Activated T-cell treated with anti-CD3 and anti-CD28 coated beads for 48 hours (primary cell): Measurements from ENCODE around the gene BDH1.
A peak's percentile ranks its signal among the peaks of the same experiment; 100 is the strongest.
"Not testable (repeated sequence)": the region's sequence is repeated elsewhere in the genome, so short reads cannot be mapped to it uniquely, and the experiment has no call there.

Experiments used
- DNase-seq: peaks from one replicate; pipeline ENCODE4 v3.0.0-alpha.2; 2020; ENCODE audit warnings: low read depth

BDH1 gene

DNA sequence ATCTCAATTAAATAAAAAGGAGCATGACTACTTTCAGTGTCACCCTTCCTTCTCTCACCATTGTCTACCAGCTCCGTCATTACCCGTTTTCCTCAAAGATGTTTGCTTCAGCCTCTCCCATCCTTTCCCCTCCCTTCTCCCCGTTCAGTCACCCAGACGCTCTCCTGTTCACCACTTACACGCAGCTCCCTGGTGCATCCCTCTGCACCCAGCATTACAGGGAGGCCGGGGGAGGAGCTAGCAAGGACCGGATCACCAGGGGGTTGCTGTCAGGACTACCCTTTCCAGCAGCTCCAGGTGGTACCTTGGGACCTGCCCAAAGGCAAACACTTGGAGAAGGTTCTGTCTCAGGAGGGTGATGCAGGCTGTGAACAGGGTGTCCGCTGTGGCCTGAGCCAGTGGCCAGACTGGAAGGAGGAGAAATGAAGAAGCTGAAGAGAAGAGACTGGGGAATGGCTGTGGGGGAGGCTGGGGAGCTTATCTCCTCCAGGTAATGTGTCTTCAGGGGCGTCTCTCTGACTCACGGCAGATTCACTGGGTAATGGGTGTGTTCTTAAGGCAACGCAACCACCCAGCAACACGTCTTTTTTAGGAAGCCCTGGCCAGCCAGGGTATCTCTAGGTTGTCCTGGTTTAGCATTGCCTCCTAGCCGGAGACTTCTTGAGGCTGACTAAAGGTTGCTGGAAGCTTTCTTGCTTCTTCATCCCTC is 21.8 kb upstream of the BDH1 start:
- no peak for DNase-seq

DNA sequence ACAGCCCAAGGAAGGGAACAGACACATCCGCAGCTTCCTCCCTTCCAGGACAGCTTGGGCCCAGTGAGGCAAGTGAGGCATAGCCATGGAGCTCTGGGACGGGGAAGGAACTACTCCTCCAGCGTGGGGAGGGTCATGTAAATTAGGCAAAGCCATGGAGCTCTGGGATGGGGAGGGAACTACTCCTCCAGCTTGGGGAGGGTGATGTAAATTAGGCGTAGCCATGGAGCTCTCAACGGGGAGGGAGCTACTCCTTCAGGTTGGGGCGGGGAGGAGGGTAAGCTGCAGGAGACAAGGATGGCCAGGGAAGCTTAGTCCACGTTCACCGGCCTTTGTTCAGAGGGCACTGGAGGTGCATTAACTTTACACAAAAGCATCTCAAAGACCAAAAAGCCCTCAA is 21.1 kb upstream of the BDH1 start:
- DNase-seq, result no peak

DNA sequence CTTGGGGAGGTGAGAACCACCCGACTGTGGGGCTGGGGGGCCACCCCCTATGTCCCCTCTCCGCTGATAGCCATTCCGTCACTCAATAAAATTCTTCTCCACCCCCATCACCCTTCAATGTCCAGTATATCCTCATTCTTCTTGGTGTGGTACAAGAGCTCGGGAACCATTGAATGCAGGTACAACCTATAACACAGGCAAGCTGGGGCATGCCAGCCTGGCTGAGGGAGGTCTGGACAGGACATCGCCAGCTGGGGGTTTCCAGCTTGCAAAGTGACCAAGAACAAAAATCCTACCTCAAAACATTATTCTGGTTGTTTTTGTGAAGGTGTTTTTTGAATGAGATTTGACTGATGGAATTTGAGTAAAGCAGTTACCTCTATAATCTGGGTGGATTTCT is 19.6 kb upstream of the BDH1 start:
- DNase-seq, result no peak

DNA sequence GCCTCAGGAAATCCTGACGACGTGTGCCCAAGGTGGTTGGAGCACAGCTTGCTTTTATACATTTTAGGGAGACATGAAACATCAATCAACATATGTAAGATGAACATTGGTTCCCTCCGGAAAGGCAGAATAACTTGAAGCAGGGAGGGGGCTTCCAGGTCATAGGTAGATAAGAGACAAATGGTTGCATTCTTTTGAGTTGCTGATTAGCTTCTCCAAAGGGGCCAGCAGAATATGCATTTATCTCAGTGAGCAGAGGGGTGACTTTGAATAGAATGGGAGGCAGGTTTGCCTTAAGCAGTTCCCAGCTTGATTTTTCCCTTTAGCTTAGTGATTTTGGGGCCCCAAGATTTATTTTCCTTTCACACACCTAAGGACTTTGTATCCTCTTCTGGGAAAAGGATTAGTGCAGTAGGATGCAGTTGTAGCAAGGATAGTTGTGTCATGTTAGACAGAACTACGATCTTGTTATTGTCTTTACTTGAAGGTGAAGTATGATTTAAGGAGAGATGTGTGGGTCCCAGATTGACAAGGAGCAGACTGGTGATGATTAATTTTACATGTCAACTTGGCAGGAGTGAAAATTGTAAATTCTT is 18.7 kb upstream of the BDH1 start:
- not testable (repeated sequence) for DNase-seq

DNA sequence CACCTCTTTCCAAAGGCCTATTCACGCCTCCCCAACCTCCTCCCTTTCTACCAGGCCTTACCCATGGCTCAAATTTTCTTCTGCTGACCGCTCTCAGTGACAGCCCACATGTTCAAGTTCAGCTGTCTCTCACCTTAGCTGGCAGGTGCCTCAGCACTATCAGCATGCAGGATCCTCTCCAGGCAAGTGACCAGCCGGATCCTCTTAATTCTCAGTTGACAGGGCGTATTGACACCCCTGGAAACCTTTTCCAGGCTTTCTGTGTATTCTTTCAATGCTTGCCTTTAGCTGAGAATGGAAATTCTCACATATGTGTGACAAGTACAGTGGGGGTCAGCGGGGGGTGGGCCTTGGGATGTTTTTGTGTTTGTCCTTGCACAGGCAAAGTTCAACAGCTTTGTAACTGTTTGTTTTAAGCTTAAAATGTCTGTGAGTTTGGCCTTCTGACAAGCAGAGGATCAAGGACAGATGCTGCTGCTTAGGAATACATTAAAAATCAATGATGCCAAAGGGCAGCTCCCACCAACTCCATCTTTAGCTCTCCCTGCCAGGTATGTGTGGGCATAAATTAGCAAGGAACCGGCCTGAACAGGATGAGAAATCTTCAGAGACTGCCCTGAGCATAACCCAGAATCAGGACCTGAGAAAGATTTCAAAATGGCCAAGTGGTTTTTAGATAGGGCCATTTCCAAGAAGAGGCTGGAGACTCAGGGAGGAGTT is 17.4 kb upstream of the BDH1 start:
- DNase-seq, result no peak

DNA sequence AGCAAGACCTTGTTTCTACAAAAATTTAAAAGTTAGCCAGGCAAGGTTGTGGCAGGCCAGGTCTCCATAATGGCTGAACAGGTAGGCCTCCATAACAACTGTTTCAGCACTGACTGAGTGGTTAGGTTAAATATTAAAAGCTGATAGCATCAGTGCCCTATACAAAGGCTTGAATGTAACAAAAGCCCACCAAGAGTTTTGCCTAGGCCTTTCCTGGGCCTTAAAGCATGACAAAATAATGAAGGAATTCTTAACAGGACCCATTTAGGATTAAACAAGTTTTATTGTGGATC is 16.1 kb upstream of the BDH1 start:
- DNase-seq, result not testable (repeated sequence)

- DNase-seq, result not testable (repeated sequence)
These were observed 15.5 kb upstream of the BDH1 start for GRCh38 chr3:197571074-197571879.

- not testable (repeated sequence) for DNase-seq
These were observed 13.7 kb upstream of the BDH1 start for GRCh38 chr3:197569433-197569832.

DNA sequence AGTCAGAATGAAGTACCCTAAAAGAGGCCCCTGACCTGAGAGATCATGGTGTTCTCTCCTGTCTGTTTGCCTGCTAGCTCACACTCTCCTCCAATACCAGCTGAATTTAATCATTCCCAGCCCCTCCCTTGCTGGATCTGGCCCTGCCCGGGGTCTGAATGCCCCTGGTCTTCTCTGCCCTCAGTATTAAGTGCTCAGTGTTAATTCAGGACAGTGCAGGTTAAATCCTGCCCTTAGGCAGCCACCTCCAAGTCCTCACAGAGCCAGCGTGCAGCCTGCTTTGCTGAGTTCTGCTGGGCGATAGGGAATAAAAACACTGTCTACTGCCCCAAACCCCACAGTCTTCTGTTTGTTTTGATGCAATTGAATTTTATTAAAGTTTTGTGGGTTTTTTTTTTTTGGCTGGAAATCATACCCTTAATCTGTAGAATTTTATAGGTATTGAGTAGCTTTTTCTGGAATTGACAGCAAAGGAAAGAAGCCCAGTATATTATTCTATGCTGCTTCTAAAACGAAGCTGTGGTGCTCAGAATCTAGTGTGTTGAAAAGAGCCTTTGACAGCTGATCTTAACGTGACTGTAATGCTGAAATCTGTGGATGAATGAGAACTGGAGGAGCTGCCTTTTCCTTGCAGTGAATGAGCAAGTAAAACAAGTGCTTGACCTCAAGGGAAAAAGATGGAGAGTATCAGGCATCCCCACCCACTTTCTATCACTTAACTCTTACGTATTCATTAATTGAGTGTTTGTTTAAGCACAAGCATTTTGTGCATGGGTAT is 12.3 kb upstream of the BDH1 start:
- no peak for DNase-seq

DNA sequence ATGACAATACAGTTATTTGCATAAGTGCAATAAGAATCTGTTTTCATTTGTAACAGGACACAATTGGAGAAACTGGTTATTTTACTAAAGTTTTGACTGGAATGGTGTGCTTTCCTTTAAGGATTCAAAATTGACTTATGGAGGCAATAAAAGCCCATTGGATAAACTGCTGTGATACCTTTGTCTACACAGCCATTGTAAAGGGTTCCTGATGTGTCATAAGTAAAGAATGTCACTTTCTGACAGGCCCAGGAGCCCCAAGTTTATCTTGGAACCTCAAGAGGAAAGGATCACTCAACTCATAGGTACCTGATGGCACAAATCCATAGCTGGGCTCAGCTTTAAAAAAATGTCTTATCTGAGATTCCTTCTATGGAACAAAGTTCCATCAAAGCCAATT is 10.4 kb upstream of the BDH1 start:
- DNase-seq, result not testable (repeated sequence)

DNA sequence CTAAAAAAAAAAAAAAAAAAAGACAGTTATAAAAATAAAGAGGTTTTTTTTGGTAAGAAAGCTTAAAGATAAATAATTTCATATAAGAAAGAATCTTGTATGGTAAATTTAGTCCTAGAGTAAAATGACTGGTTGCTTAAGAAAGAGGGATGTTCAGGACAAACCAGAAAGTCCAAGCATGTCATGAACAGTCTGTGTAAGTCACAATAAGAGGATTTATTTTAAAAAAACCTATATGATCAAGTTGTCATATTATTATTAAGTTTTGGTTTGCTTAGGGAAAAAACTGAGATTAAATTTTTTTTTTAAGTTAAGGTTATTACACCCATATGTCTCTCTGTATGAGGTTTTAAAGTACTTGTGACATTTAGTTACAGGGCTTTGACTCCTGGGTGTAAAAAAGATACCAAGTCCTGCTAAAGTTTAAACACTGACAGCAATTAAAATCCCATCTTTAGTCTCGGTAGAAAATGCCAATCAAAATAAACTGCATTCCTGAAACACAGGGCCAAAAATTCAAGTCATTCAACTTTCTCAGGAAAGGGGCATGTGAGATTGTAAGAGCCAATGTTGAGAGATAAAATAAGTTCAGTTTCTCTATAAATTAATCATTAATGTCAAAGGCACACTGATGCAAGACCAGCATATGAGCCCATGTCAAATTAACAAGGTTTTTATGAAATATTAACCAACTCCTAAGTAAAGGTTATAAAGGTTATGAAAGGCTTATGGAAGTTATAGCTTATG is 8.5 kb upstream of the BDH1 start:
- no peak for DNase-seq

DNA sequence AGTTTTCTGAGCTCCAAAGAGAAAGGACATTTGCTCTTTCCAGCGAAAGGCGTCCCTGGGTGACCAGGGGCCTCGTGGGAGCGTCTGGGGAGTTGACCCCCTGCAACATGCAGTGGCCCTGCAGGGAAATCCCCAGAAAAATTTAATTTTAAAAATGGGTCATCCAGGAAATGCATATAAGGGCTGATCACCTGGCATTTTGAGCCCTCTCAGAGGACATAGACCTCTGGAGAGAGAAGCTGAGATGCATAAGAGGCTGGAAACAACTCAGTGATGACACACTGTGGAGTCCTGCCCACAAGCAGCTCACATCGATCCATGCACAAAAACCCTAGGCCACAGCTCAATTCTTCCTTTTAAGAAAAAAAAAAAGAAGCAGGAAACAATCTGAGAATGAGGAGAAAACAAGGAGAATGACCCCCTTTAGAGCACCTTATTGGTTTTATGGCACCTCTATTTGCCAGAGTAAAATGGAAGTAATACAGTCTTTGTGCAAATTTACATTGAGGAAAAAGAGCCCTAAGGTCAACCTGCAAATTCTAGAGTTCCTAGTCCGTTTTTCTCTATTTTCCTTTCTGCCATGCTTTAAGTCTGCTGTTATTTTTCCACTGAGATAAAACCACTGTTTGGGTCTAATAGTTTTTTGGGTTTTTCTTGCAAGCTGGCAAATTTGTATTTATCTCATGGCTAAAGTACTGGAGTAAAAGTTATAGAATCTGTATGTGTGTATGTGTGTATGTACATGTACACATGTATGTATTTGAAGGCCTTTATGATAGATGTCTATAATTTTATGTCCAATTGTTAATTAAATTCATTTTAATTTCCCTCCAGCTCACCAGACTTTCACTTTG is 6.9 kb upstream of the BDH1 start:
- DNase-seq, result no peak

DNA sequence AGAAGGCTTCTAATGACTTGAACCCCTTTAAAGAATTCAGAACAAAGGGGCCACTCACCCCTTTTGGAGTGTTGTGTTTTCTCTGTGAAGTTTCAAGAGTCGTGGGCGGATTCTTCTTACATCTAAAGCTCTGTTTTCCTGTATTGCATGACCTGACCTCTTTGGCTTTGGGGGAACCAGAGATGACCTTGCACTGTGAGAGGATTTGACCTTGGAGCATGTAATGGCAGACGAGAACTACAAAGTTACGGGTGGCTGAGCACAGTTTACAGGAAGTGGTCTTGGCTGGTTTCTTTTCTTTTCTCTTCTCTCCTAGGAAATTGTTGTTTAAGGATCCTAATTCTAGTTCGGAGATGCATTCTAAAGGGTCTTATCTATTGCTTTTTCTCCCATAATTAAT is 6.2 kb upstream of the BDH1 start:
- no peak for DNase-seq

GRCh38 chr3:197559651-197560050 is 3.9 kb upstream of the BDH1 start:
- DNase-seq, result no peak

DNA sequence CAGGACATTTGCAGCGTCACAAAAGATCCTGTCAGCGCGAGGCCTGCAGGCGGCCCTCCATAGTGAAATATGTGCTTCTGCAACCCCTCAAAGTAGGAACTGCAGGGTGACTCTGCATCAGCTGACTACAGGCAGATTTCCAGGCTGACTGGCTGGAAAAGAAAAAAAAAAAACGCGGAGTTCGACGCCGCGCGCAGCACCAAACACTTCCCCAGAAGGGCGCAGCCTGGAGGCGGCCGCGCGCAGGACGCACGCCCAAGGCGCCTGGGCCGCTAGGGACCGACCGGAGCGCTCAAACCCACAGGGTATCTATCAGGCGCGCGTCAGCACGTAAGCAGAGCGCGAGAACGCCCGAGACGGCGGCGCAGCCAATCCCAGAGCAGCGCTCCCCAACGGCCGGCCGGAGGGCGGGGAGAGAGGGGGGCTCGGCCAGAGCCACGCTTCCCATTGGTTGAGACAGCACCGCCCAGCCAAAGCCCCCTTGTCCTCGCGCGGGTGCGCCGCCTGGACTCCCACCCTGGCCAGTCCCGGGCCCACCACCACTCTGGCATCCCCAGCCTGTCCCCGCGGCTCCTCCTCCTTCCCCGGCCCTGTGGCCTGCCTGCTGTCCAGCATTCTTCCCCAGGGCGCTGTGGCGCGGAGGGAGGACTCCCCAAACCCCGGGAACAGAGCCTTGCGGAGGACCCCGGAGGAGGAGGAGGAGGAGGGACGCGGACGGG is 1.0 kb downstream of the BDH1 start:
- DNase-seq, result peak; percentile 94

GRCh38 chr3:197554196-197554561 is 1.6 kb downstream of the BDH1 start:
- DNase-seq, result no peak

GRCh38 chr3:197552198-197552597 is 3.6 kb downstream of the BDH1 start:
- DNase-seq, result no peak

DNA sequence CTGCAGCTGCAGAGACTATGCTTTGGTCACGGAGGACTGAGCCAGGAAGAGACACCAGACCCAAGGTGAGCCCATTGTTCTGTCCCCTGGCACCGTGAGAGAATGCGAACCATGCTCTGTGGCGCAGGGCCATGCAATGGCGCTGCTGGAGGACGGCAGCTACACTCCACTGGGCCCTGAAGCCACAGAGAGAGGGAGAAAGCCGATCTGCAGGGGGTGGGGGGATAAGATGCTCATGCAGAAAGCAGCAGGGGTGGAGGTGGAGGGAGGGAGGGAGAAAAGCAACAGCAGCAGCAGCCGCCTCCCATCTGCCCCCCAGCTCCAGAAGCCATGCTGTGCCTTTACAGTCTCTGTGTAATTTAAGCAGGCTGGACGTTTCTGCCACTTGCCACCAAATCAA is 5.3 kb downstream of the BDH1 start:
- DNase-seq, result no peak

GRCh38 chr3:197549261-197549885 is 6.4 kb downstream of the BDH1 start:
- no peak for DNase-seq
